Gastroesophageal sphincter (tissue), 3 donors: ENCODE data around the gene FCN2.

ENCODE experiments used
- POLR2A ChIP-seq, 2 donors: fragments of 450-650 bp; IDR thresholded peaks; one replicate each; pipeline ENCODE4 v1.6.1; 2017; ENCODE audit warnings: antibody characterized with exemption in 2 of 2, mild to moderate bottlenecking in 2 of 2, moderate library complexity in 1 of 2
- POLR2AphosphoS5 ChIP-seq: sonication (generic); formaldehyde crosslinking; IDR thresholded peaks from one replicate; pipeline ENCODE4 v1.6.1; 2017; ENCODE audit warnings: antibody characterized with exemption
- TF ChIP-seq, protein P1 (sequence below), 4 experiments: fragments of 200-600 bp in 2 of 4; fragments of 450-650 bp in 2 of 4; sonication (generic) in 1 of 4; IDR thresholded peaks; one replicate each; pipeline ENCODE4 v1.5.1; 2017 to 2019; ENCODE audit warnings: antibody characterized with exemption in 4 of 4, mild to moderate bottlenecking in 2 of 4, moderate library complexity in 2 of 4

DNA sequence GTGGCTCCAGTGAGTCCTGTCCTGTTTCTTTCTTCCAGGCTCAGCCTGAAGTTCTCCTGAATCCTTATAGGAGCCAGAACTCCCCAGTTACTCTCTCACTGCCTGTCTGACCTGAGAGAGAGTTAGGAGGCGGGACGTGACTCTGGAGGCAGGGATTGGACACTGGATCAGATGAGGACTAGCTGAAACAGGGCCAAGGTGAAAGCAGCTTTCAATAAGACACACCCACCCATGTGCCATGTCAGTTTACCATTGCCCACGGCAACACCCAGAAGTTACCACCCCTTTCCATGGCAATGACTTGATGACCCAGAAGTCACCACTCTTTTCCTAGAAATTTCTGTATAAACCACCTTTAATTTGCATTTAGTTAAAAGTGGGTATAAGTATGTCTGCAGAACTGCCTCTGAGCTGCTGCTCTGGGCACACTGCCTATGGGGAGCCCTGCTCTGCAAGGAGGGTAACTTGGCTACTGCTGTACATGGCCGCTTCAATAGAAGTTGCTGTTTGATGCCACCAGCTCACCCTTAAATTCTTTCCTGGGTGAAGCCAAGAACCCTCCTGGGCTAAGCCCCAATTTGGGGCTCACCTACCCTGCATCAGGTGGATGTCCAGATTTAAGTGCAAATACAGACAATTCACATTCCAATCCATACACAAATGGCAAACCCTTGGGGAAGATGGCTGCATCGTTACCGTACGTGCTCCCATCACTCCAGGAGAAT is 13.7 kb downstream of the FCN2 start:
- TF ChIP-seq, protein P1, sequence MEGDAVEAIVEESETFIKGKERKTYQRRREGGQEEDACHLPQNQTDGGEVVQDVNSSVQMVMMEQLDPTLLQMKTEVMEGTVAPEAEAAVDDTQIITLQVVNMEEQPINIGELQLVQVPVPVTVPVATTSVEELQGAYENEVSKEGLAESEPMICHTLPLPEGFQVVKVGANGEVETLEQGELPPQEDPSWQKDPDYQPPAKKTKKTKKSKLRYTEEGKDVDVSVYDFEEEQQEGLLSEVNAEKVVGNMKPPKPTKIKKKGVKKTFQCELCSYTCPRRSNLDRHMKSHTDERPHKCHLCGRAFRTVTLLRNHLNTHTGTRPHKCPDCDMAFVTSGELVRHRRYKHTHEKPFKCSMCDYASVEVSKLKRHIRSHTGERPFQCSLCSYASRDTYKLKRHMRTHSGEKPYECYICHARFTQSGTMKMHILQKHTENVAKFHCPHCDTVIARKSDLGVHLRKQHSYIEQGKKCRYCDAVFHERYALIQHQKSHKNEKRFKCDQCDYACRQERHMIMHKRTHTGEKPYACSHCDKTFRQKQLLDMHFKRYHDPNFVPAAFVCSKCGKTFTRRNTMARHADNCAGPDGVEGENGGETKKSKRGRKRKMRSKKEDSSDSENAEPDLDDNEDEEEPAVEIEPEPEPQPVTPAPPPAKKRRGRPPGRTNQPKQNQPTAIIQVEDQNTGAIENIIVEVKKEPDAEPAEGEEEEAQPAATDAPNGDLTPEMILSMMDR (IDR thresholded peaks at IDR 0.05), result no peak
- no peak for TF ChIP-seq POLR2A (IDR thresholded peaks at IDR 0.05)
- no peak for TF ChIP-seq POLR2AphosphoS5
